Amygdala (tissue), 56 donors: ENCODE results near the gene COTL1.

Experiments
- DNase-seq, 56 donors: peaks; one replicate each; lab custom pipeline; 2025; lab: John Stamatoyannopoulos, UW

Gene COTL1

GRCh38 chr16:84579936-84580335 lies 37.9 kb downstream of the COTL1 start:
- DNase-seq: no peak

DNA sequence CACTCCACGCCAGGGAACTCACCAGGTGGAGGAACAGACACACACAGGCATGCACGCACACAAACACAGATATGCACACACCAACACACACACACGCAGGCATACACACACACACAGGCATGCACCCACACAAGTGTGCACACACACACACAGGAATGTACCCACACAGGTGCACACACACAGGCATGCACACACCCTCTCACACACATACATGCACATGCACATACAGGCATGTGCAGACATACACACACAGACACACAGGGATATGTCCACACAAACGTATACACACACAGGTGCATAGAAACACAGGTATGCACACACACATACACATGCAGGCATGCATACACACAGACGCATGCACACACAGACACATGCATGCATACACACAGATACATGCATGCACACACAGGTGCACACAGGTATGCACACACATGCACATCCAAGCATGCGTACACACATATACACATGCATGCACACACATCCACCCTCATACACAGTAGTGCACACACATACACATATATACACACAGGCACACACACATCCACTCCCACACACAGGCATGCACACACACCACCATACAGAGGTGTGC lies 39.2 kb downstream of the COTL1 start:
- no peak for DNase-seq

DNA sequence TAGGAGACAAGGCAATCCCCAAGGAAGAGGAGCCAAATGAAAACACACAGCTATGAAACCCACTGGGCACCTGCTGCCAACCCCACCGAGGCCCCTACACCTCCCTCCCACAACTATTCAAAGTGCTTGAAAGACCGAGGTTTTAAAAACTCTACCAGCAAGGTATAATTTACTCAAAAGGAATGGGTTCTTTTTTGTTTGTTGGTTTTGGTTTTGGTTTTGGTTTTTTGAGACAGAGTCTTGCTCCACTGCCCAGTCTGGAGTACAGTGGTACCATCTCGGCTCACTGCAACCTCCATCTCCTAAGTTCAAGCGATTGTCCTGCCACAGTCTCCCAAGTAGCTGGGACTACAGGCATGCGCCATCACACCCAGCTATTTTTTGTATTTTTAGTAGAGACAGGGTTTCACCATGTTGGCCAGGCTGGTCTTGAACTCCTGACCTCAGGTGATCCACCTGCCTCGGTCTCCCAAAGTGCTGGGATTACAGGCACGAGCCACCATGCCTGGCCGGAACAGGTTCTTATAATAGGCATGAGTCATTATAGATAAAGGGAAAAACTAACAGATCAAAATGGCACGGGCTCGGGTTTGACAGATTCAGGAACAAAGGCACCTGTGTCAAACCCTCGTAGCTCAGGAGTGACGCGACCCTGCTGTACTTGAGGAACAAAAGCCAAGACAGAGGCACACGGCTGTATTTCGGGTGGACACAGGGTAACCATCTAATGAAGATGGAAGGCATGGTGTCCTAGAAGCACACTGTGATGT lies 40.7 kb downstream of the COTL1 start:
- no peak for DNase-seq

GRCh38 chr16:84575914-84576313 lies 42.0 kb downstream of the COTL1 start:
- DNase-seq: no peak

DNA sequence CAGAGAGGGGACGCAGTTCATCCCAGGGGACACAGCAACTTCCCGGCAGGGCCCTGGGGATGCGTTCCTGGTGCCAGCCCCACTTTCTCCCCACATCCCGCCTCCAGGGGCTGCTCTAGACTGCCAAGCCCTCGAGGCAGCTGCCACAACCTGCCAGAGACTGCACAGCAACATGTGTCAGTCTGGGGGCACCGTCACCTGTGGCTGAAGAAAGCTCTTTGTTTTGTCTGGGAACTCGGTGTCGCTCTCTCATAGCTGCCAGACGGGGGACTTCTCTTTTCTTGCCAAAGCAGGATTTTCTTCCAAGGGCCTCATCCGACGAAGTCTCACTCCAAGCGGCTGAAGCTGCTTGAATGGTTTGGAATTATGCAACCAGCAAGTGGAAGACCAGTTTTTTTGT lies 43.7 kb downstream of the COTL1 start:
- DNase-seq: peak in 37 of 56 donors; percentile 12 to 74 (median 37)

GRCh38 chr16:84572096-84572495 lies 45.8 kb downstream of the COTL1 start:
- no peak for DNase-seq

DNA sequence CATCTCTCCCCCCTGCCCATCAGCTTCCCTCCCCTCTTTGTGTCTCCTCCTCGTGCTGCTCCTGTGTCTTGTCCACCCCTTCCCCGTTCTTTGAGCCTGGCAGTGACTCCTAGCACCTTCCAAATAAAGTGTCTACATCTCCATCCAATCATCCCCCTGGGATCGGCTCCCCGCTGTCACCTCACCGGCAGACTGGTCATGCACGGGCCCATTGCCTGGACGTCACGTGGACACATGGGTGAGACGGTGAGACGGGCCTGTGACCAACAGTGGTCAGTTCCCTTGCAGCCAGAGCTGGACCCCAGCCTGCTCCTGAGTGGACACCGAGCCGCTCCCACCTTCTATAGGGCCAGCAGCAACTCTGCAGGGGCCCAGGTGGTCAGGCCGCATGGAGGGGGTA lies 46.4 kb downstream of the COTL1 start:
- no peak for DNase-seq

DNA sequence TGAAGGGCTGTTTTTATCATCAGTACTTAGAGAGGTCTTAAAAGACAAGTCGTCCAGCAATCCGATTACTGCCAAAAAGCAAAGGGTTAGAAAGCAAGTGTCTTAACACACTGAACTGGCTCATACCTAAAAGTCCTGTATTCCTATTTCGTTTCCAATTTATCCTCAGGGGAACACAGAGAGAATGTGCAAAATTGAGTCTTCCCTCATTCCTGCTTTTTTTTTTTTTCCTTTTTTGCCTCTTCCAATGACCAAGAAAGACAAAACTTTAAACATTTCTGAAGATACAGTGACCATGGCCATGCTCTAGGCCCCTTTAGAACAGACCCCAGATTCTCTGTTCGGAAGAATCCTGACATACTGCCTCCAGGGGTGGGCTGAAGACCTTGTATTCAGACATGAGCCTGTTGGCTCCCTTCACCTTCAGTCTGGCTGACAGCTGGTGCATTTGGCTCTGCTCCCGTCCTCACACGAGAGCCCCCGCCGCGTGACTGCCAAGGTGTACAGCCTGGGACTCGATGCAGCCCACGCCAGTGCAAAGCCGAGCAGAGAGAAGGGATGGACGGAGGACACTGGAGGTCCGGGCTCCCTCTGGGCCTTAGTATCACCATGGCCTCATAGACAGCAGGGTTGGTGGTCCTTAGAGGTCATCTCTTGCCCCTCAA lies 47.0 kb downstream of the COTL1 start:
- no peak for DNase-seq

GRCh38 chr16:84569382-84569987 lies 48.4 kb downstream of the COTL1 start:
- peak in 3 of 56 donors; percentile 4 to 42 (median 25) for DNase-seq

DNA sequence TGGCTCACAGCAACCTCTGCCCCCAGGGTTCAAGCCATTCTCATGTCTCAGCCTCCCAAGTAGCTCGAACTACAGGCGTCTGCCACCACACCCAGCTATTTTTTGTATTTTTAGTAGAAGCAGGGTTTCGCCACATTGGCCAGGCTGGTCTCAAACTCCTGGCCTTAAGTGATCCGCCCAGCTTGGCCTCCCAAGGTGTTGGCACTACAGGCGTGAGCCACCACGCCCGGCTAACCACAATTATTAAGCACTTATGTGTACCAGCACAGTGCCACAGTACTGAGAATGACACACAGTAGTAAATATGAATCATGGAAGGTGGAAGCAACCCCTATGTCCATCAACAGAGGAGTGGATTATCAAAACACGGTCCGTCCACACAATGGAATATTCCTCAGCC lies 49.8 kb downstream of the COTL1 start:
- no peak for DNase-seq

GRCh38 chr16:84567286-84567962 lies 50.5 kb downstream of the COTL1 start:
- no peak for DNase-seq

DNA sequence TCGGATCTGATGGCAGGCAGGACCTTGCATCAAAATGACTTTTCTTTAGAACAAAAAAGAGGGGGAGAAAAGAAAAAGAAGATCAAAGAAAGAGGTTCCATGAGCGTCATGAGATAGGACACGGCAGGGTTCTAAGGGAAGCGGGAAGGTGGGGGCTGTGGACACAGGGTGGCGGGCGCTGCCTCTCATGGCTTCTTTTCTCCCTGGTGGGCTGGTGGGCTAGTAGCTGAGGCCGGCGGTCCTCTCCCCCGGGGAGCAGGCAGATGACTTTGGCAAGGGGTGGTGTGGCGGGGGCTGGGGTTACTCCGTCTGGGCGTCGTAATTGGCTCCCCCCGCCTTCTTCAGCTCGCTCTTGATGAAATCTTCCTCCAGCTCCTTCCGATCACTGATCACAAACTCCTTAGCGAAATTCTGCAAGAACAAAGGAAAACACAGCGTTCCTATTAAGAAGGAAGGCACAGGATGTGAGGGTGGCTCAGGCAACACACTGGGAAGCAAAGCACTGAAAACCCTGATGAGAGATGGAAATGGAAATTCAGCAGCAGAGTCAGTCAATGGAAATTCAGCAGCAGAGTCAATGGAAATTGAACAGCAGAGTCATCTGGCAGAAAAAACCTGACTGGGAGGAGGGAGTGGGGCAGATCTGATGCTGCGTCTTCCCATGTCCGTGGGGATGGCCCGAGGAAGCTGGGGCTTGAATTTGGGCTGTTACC lies 51.2 kb downstream of the COTL1 start:
- DNase-seq: no peak

DNA sequence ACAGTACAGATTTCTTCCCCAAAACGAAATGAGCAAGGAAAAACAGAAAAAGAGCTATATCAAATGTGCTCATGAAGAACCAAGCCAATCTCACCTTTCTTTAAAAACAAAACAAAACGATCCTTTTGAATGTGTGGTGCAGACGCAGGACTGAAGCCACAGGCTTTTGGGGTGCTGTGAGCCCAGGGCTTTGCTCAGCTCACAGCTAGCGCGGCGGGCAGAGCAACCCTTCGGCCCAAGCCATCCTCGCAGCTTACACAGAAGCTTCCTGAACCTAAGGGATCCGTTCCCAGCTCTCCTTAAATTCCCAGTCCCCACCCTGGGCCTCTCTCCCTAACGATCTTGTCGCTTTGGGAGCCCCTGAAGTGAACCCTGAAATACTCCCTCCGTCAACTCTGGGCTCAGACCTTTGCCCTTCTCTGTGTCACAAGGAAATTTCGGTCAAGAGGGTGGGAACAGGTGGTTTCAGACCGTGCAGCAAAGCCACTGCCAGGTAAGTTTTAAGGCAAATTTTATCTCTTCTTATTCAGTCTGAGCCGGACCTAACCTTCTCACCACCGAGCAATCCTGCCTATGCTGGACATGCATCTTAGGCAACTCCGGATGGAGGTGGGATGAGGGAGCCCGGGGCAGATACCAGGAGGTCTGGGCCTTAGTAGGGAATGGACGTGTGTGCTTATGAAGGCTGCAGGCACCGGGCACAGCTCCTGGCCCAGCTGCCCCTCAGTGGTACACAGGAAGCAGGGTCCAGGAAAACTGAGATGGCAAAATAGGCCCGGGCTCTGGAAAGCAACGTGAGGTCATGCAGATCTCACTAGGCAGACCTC lies 52.0 kb downstream of the COTL1 start:
- no peak for DNase-seq

GRCh38 chr16:84563786-84564420 lies 54.0 kb downstream of the COTL1 start:
- DNase-seq: peak in 1 of 56 donors; percentile 14

GRCh38 chr16:84563064-84563715 lies 54.7 kb downstream of the COTL1 start:
- no peak for DNase-seq

GRCh38 chr16:84562174-84562815 lies 55.6 kb downstream of the COTL1 start:
- no peak for DNase-seq

GRCh38 chr16:84561291-84561690 lies 56.6 kb downstream of the COTL1 start:
- DNase-seq: no peak

DNA sequence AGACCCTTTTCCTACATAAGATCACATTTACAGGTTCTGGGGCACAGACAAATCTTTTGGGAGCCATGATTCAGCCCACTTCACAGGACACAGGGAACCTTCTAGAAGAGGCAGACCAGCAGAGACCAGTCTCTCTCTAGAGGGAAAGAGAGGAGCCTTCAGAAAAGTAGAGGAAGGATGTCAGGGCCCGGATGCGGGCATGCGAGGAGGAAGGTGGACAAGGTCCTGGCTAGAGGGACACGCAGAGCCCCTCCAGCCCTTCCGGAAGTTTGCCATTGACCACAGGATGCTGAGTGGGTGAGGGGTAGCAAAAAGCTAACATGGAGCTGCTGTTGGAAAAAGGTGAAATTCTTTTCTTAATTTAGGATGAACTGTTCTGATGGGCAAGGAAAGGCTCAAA lies 57.6 kb downstream of the COTL1 start:
- DNase-seq: peak in 1 of 56 donors; percentile 21
